Rectal smooth muscle tissue (tissue), 1 donor: ENCODE results near the gene FOXC1.

ENCODE experiments used
- H3K27ac ChIP-seq: one replicate; pipeline ENCODE4 v1.7.0; 2013; ENCODE audit warnings: low read depth, low read length, inconsistent platforms
- H3K27me3 ChIP-seq: one replicate; pipeline ENCODE4 v1.7.0; 2013; ENCODE audit warnings: low read length; ENCODE audit not compliant: control insufficient read depth, insufficient read depth
- H3K36me3 ChIP-seq: one replicate; pipeline ENCODE4 v1.7.0; 2013; ENCODE audit warnings: low read length; ENCODE audit not compliant: control insufficient read depth, insufficient read depth
- H3K4me1 ChIP-seq: one replicate; pipeline ENCODE4 v1.7.0; 2013; ENCODE audit warnings: low read length; ENCODE audit not compliant: control insufficient read depth, insufficient read depth
- H3K4me3 ChIP-seq: one replicate; pipeline ENCODE4 v1.7.0; 2013; ENCODE audit warnings: low read length
- H3K9ac ChIP-seq: one replicate; pipeline ENCODE4 v1.7.0; 2013; ENCODE audit warnings: low read length

FOXC1 gene

GRCh38 chr6:1576711-1577110 lies 33.0 kb upstream of the FOXC1 start:
- no peak overlapping the region for H3K9ac ChIP-seq

GRCh38 chr6:1577146-1577680 lies 32.5 kb upstream of the FOXC1 start:
- no peak overlapping the region for H3K27ac ChIP-seq
- no peaks in the 10 kb centered on the region for H3K27me3 ChIP-seq
- no peak overlapping the region for H3K9ac ChIP-seq
- no peaks in the 10 kb centered on the region for H3K36me3 ChIP-seq
- H3K4me1 ChIP-seq: peaks cover 4% of the 10 kb centered on the region
- no peak overlapping the region for H3K4me3 ChIP-seq

More at GRCh38 chr6:1576711-1577110, 33.0 kb upstream of the FOXC1 start:
- H3K27ac ChIP-seq: no peak overlapping the region
- H3K27me3 ChIP-seq: no peaks in the 10 kb centered on the region
- H3K4me1 ChIP-seq: peaks cover 4% of the 10 kb centered on the region
- H3K4me3 ChIP-seq: no peak overlapping the region
- H3K36me3 ChIP-seq: no peaks in the 10 kb centered on the region

DNA sequence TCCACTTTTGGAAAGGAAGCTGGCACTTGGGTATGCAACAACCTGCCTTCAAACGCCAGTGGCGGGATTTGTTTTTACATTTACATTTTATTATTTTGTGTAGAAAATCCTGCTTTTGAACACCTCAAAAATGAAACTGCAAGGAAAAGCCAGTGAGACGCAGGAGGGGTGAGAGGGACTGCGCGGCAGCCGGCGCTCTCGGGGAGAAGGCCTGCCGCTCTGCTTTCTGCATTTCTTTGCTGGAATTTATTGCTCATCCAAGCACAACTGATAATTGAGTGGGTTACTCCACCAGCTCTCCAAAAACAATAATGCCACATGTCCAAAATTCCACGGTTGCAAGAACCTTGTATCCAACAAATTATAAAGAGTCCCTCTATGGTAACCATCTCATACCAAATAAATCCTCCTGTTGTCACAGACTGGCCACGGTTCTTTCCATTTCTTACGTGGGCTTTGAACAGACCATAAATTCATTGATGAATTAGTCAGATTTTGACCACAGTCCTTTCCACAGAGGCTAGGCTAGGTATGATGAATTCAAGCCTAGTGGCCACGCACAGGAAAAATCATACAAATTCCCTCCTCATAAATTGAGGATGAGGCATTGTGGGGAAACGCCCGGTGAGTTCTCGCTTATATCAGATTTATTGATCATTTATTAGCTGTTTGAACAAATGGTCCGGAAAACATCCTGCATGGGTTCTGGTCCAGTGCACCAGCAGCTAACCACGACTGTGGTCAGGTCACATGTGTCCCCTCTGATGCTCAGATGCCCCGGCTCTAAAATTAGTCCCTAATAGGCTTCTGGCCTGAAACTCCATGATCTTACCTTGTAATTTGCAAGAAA lies 31.6 kb upstream of the FOXC1 start:
- Histone ChIP-seq H3K4me1 (peaks cover 4% of the 10 kb centered on the region), H3K36me3 (no peaks in the 10 kb centered on the region), H3K27me3 (no peaks in the 10 kb centered on the region), H3K4me3 (no peak overlapping the region), H3K9ac (no peak overlapping the region), H3K27ac (no peak overlapping the region)

DNA sequence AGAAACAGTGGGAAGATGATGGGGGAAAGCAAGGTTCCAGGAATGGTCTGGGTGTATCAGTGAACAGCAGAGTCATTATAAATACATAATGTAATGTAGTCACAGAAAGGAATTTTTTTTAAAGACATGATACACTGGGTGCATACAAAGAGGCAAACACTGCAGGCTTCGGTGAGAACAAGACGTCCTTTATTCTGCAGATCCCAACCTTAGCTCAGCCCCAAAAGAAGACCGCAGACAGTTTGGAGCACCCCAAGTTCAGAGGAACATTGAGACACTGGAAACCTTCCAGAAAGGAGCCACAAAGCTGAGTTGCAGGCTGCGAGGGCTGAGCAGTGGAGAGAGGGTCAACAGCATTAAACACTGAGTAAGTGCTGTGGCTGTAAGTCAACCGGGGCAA lies 30.6 kb upstream of the FOXC1 start:
- H3K4me3 ChIP-seq: no peak overlapping the region
- no peaks in the 10 kb centered on the region for H3K27me3 ChIP-seq
- H3K9ac ChIP-seq: no peak overlapping the region
- H3K4me1 ChIP-seq: peaks cover 4% of the 10 kb centered on the region
- H3K27ac ChIP-seq: no peak overlapping the region
- no peaks in the 10 kb centered on the region for H3K36me3 ChIP-seq

GRCh38 chr6:1580109-1580508 lies 29.6 kb upstream of the FOXC1 start:
- Histone ChIP-seq H3K36me3 (no peaks in the 10 kb centered on the region), H3K4me3 (no peak overlapping the region), H3K27ac (no peak overlapping the region), H3K9ac (no peak overlapping the region), H3K27me3 (no peaks in the 10 kb centered on the region), H3K4me1 (peaks cover 1% of the 10 kb centered on the region)

DNA sequence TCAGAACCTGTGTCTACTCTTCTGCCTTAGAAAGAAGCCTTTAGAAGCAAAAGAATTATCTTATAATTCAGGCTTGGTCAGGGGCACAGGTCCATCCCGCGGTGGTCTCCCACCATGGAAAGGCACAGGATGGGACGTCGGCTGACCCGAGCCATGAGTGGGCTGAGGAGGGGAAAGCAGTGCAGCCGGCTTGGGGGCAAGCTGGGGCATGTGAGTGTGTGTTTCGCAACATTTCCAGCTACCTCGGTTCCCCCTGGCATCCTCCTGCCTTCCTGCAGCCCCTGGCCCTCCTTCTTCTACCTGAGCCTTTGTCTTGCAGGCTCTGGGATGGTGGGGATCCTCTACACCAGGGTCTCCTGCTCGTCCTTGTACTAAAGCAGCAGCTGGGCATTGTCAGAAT lies 29.1 kb upstream of the FOXC1 start:
- Histone ChIP-seq H3K36me3 (no peaks in the 10 kb centered on the region), H3K27ac (no peak overlapping the region), H3K27me3 (no peaks in the 10 kb centered on the region), H3K9ac (no peak overlapping the region), H3K4me3 (no peak overlapping the region), H3K4me1 (no peaks in the 10 kb centered on the region)

DNA sequence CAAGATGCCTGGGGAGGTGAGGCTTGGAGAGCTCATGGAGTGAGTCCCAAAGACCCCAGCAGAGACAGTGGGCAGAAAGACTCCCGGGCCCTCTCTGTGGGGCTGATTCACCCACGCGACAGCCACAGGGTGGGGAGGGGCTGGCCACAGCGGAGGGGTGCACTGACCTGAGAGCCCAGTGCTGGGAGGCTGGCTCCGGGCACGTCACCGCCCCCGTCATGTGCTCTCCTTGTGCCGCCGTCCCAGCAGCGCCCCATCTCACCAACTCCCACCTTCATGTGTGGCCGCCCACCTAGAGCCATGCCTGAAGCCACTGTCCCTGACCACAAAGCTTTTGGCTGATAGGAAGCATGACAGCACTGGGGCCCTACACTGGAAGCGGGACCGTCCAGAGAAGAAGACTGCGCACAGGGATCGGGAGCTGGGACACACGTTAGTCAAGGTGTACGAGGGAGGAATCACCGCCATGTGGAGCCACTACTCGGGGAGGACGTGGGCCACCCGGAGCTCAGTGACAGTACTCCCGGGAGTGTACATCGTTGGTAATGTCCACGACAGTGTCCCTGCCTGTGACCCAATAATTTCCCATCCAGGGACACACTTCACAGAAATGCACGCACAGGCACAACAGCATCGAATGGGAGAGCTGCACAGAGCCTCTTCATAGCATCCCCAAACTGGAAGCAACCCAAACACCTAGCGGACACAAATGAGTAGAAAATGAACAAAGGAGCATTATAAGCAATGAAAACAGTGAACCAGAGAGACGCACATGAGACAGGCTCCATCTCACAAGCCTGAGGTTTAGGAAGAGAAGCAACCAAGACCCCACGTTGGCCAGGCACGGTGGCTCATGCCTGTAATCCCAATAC lies 28.4 kb upstream of the FOXC1 start:
- H3K4me3 ChIP-seq: no peak overlapping the region

DNA sequence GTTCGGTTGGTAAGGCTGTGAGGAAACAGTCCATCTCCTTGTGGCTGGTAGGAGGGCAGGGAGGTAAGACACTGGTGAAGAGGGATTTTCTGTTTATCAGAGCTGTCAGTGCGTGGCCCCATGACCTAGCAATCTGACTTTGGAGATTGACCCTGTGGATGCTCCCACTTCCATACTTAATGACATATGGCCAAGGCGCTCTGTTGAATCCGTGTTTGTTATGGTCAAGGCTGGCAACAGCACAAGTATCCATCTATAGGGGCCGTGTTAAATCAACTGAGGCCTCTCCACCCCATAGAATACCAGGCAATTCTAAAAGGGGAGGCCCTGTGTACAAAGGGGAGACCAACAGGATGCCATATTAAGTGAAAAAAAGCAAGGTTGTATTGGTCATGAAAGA lies 25.6 kb upstream of the FOXC1 start:
- Histone ChIP-seq H3K36me3 (no peaks in the 10 kb centered on the region), H3K4me1 (no peaks in the 10 kb centered on the region), H3K27ac (no peak overlapping the region), H3K27me3 (no peaks in the 10 kb centered on the region), H3K9ac (no peak overlapping the region), H3K4me3 (no peak overlapping the region)

More for the DNA sequence above, 28.4 kb upstream of the FOXC1 start:
- H3K27me3 ChIP-seq: no peaks in the 10 kb centered on the region
- H3K36me3 ChIP-seq: no peaks in the 10 kb centered on the region
- no peak overlapping the region for H3K9ac ChIP-seq
- no peak overlapping the region for H3K27ac ChIP-seq
- no peaks in the 10 kb centered on the region for H3K4me1 ChIP-seq

- H3K9ac ChIP-seq: no peak overlapping the region
- no peaks in the 10 kb centered on the region for H3K36me3 ChIP-seq
- no peak overlapping the region for H3K27ac ChIP-seq
- no peak overlapping the region for H3K4me3 ChIP-seq
- no peaks in the 10 kb centered on the region for H3K4me1 ChIP-seq
- no peaks in the 10 kb centered on the region for H3K27me3 ChIP-seq
Measured at GRCh38 chr6:1584996-1585668, 24.6 kb upstream of the FOXC1 start.

DNA sequence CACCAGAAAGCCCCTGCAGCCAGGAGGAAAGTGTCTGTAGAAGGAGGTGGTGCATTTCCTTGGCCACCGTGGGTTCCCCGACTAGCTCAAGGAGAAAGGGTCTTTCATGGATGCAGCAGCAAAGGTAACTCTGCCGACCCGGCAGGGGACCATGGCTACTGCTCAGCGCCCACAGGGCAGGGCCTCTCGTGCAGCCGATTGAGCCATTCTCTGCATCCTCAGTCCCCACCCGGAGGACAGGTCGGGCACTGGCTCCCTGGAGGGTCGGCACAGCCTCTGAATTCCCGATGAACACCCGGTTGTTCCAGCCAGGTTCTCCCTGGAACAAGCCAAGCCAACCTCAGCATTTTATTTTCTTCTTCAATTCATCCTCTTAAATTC lies 24.1 kb upstream of the FOXC1 start:
- no peaks in the 10 kb centered on the region for H3K4me1 ChIP-seq
- no peak overlapping the region for H3K9ac ChIP-seq
- H3K27me3 ChIP-seq: no peaks in the 10 kb centered on the region
- no peaks in the 10 kb centered on the region for H3K36me3 ChIP-seq
- H3K27ac ChIP-seq: no peak overlapping the region
- H3K4me3 ChIP-seq: no peak overlapping the region

DNA sequence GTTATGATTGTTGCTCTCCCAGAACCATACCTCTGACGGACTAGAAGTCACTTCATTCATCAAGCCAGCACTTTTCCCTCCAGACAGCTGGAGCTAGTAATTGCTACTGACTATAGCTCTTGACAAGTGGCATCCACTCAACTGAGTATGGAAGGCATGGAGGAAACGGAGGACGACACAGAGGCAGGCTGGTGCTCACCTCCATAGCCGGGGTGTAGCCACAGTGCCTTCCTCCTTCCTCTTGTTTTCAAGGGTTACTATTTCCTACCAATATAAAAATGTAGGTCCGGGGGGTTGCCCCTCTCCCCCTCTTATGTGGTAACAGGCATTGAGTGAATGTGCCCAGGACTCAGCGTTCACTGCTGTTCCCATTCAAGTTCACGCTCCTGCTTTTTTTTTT lies 23.5 kb upstream of the FOXC1 start:
- Histone ChIP-seq H3K36me3 (no peaks in the 10 kb centered on the region), H3K27me3 (no peaks in the 10 kb centered on the region), H3K4me1 (no peaks in the 10 kb centered on the region), H3K4me3 (no peak overlapping the region), H3K27ac (no peak overlapping the region), H3K9ac (no peak overlapping the region)

- Histone ChIP-seq H3K36me3 (no peaks in the 10 kb centered on the region), H3K4me3 (no peak overlapping the region), H3K27ac (no peak overlapping the region), H3K4me1 (no peaks in the 10 kb centered on the region), H3K27me3 (no peaks in the 10 kb centered on the region), H3K9ac (no peak overlapping the region)
Measured at GRCh38 chr6:1586861-1587450, 22.8 kb upstream of the FOXC1 start.
